GM19395 (cell line): Measurements from ENCODE around the gene CHRFAM7A.
"Not testable (repeated sequence)": the region's sequence is repeated elsewhere in the genome, so short reads cannot be mapped to it uniquely, and the experiment has no call there.

Experiments used
- ATAC-seq: cut with Tn5 transposase; IDR thresholded peaks from one replicate; pipeline ENCODE4 v1.9.1; 2021; ENCODE audit warnings: mild to moderate bottlenecking, moderate library complexity; ENCODE audit not compliant: unreplicated experiment

The CHRFAM7A gene

GRCh38 chr15:30326145-30326544 is 67.2 kb downstream of the CHRFAM7A start:
- not testable (repeated sequence) for ATAC-seq

- ATAC-seq, result not testable (repeated sequence)
Measured at GRCh38 chr15:30321063-30321462, 72.3 kb downstream of the CHRFAM7A start.

GRCh38 chr15:30315704-30316103 is 77.6 kb downstream of the CHRFAM7A start:
- ATAC-seq, result not testable (repeated sequence)

DNA sequence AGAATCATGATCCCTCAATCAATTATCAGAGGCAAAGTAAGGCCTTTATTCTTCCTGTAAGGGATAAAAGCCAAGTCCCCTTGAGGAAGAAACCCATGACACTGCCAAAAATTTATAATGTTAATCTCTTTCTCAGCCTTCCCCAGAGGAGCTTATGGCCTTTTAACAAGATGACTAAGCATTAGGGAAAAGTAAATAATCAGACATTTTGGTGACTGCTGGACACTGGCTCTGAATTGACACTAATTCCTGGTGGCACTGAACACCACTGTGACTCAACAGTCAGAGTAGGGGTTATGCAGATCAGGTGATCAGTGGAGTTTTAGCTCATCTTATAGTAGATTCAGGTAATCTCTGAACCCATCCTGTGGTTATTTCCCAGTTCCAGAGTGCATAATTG is 82.8 kb downstream of the CHRFAM7A start:
- not testable (repeated sequence) for ATAC-seq
